Embryonic facial prominence (tissue), 1 donor: ENCODE data around the gene CATSPERE.
"Not testable (repeated sequence)": the region's sequence is repeated elsewhere in the genome, so short reads cannot be mapped to it uniquely, and the experiment has no call there.

Experiments
- DNase-seq: peaks from one replicate; pipeline ENCODE4 v3.0.0-alpha.2; 2016; ENCODE audit errors: extremely low spot score

Gene CATSPERE

DNA sequence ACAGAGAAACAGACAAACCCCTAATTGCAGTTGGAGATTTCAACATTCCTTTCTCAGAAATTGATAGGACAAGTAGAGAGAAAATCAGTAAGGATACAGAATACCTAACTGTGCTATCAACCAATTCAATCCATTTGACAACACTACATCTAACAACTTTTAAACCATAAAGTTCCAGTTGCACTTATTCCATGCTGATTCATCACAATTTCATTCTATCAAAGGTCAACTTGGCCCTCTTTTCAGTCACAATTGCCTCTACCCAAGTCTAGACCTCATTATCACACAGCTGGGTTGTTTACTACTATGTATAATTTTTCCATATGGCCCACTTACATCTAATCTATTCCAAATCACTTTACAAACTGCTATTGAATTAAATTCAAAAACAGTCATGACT lies 172.1 kb downstream of the CATSPERE start:
- DNase-seq, result no peak

DNA sequence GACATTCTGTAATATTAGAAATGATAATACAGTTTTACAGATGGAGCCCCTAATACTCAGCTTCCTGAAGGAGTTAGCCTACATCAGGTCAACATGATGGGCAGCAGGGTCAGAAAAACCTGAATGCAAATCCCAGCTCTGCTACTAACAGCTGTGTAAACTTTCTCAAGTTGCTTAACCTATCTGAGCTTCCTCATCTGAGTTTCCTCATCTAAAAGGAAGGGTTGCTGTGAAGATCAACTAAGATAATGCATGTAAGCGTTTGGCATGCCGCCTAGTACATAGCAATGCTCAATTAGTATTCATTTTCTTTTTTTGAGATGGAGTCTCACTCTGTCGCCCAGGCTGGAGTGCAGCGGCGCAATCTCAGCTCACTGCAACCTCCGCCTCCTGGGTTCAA lies 173.5 kb downstream of the CATSPERE start:
- no peak for DNase-seq

DNA sequence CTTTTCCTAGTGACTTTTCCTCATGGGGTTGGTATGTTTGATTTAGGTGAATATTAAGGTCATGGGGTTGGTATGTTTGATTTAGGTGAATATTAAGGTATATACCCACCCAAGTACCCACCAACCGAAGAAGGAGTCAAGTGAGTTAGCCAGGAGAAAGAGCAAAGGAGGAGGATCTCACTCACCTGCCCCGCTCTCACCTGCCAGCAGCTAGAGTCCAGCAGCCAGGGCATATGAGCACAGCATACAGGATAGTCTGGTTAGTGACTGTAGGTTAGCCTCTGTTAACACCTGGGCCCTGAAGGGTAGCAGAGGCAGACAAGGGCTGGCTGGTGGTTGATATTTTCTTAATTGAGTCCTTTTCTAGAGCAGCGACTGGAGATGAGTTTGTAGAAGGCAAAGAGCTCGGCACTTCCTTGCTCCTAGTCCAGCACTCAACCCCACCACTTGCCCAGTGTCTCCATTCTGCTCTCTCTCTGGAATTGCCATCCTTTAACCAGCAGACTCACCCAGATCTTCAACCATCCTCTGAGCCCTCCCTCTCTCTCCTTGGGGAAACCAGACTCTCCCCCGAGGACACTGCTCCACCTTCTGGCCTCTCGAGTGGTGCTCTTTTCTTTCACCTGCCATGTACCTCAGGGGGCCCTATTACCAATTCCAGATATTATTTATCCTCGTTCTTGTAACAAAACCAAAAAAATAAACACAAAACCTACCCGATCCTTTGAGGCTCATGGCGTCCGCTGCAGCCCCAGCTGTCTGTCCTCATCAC lies 175.6 kb downstream of the CATSPERE start:
- no peak for DNase-seq

DNA sequence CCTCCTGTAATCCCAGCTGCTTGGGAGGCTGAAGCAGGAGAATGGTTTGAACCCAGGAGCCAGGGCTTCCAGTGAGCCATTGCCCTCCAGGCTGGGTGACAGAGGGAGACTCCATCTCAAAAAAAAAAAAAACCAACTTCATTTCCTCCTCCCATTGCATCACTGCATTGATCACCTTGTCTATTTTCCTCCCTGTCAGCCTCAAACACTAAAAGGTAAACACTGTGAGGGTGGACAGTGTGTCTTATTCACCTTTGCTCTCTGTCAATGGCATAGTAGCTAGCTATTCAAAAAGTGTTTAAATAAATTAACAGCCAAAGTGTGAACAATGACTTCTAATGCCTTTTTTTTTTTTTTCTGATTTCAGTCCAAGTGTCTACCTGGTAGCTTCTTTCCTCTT lies 178.5 kb downstream of the CATSPERE start:
- no peak for DNase-seq

DNA sequence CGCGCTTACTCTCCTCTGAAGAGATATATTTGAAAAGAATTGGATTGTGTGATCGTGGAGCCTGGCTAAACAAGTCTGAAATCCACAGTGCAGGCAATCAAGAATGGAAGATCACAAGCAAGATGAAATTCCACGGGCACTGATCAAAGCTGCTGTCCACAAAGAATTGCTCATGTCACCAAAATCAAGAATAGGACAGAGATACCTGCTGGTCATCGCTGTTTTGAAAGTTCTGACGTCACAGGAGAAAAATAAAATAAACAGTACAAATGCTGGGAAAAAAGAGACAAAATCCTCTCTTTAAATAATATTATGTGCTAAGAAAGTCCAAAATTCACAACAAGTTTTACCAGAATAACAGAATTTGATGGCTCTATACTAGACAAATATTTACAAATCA lies 179.8 kb downstream of the CATSPERE start:
- no peak for DNase-seq

DNA sequence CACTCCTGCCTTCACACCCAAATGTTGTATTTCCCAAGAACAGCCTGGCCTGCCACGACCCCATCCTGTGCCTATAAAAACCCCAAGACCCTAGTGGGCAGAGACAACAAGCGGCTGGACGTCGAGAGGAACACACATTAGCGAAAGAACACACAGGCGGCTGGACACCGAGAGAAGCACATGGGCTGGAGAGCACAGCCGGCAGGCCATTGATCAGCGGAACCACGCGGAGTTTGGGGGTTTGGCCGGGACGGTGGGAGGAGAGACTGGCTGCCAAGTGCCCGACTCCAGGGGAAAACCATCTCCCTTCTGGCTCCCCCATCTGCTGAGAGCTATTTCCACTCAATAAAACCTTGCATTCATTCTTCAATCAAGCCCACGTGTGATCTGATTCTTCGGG lies 181.5 kb downstream of the CATSPERE start:
- DNase-seq, result no peak

DNA sequence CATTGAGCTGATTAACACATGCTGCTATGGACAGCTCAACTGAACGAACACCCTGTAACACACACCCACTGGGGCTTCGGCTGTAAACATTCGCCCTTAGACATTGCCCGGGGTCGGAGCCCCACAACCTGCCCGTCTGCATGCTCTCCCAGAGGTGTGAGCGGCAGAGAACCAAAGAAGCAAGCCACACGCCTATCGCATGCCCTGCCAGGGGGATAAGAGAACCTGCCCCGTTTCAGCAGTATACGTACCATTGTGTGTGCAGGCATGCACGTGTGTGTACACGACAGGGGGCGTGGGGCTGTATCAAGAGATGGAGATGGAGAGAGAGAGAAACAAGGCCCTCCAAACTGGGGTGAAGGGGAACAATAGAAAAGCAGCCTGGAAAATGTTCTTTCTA lies 181.9 kb downstream of the CATSPERE start:
- DNase-seq, result no peak

DNA sequence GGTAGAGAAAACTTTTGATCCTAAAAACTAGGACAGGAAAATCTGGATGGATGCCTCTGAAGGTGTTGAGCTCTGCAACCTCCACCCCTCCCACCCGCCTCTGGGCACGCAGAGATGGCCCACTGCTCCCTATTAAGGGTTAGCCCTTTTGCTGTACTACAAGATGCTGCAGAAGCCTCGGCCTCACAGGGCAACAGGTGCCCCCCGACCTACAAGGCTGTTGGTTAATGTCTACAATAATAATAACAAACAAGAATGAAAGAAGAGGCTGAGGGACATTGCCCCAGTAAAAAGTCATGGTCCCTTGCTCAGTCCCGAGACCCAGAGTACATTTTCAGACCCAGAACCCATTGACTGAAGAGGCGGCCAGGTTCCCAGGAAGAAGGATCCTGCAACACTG lies 184.3 kb downstream of the CATSPERE start:
- no peak for DNase-seq

DNA sequence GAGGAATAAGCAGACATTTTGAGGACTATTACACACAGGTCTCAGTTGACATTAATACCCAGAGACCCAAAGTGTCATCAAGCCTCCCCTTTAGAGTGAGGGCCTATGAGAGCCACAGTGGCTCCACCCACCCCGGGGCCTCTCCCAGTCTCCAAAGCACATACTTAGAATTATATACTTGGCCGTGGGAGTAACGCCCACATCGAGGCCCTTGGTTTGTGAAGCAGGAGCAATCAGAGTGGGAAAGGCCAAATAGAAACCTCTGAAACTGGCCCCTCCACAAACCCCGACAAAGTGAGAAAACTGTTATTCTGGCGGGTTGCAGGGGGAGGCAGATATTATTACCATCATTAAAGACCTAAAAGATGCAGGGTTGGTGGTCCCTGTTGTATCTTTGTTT lies 184.8 kb downstream of the CATSPERE start:
- DNase-seq, result no peak

DNA sequence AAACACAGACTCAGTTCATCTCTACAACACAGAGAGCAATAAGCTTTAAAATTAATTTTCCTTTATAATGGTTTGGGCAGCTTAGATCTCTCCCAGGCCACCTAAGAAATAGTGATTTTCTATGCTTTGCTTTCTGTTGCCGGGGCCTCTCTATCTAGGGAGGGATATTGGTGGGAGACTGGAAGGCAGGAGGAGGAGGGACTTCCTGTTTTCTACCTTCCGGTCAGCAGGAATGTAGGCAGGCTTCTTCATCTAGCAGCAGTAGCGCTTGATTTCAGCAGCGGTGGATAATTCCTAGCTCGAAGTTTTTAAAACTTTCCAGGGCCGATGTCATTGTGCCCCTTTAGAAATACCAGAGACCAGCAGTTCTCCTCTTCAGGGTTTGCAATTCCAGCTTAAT lies 186.7 kb downstream of the CATSPERE start:
- DNase-seq, result no peak

DNA sequence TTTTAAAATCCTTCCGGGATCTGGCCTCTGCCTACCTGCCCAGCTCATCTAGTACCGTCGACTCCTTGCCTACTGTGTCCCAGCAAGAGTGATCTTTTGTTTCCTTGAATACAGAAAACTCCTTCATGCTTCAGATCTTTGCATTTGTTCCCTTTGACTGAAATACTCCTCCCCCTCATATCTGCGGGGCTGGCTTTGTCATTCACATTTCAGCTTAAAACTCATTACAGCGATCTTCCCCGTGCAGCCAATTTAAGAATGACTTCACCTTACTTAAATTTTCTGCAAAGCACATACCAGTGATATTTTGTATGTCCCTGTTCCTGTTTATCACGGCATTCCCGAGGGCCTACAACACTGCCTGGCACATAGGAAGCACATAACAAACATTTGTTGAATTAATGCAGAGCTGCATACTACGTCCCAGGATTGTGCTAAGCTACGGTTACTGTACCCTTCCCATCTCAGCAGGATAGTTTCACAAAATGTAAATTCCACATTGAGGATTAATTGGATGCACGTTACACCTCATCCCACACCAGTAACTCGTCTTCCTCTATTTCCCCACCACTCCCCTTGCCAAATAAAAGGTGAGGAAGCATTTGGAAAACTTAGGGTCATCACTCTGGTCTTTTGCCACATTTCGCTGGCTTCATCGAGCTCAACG lies 191.0 kb downstream of the CATSPERE start:
- no peak for DNase-seq

DNA sequence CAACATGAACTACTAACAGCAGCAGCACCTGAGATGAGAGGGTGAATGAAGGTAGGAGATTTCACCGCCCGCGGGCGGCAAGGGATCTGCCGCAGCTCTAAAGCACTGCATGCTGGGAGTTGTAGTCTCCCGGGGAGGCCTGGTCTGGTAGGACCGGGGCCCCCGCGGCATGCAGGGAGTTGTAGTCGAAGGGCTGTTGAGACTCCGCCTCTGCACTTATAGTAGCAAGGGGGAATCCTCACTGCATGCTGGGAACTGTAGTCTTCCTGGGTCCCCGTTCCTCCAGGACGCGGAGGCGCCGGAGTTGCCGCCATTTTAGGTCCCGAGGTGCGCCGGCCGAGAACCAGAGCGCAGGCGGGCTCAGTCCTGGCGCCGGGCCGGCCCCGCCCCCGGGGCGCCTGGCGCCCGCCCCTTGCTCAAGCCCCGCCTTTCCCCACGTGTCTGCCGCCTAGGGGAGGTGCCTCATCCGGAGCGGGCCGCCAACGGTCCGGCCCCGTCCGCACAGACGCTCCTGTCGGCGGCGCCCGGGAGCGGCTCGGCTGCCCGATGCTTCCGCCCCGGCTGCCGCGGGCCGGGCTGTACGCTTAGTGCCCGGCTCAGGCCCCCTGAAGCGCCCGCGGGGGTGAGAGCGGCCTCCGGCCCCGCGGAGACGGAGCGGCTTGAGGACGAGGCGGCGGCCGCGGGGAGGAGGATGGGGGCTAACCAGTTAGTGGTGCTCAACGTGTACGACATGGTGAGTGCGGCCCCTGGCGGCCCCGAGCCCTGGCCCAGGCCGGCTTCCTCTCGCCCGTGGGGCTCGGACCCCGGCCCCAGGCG lies 191.8 kb downstream of the CATSPERE start, which contains the start of gene DESI2:
Gene DESI2 (plus strand): TSS at position 504 of the 816 bp plus-strand sequence. CDS start 188 bp downstream, at position 692.
- DNase-seq, result peak; percentile 98

DNA sequence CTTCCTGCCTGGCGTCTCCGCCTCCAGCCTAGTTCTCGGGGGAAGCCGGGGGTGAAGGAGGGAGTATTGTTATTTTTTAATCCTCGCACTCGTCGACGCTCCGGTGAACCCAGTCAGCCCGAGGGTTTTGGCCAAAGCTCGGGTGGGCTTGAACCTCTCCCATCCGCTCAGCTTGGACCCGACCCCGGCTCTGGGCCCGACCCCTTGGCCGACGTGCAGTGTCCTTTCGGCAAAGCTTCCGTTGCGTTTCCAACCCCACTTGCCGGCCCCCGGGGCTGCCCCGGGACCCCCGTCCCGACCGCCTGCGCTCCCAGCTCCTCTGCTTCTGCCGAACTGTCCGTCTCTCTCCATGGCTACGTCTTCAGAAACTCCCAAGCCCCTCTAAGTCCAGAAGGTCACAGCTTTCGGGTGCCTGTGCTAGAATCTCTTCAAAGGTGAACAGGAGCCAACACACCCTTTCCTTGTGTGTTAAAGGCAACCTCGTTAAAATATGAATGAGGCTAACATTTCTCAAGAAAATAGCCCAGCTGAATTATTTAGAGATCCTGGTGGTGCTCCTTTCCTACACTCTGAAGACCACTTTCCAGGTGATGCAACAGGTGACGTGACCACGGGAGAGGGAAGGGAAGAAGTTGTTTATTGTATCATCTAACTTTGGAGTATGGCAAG lies 192.5 kb downstream of the CATSPERE start:
- DNase-seq, result no peak

DNA sequence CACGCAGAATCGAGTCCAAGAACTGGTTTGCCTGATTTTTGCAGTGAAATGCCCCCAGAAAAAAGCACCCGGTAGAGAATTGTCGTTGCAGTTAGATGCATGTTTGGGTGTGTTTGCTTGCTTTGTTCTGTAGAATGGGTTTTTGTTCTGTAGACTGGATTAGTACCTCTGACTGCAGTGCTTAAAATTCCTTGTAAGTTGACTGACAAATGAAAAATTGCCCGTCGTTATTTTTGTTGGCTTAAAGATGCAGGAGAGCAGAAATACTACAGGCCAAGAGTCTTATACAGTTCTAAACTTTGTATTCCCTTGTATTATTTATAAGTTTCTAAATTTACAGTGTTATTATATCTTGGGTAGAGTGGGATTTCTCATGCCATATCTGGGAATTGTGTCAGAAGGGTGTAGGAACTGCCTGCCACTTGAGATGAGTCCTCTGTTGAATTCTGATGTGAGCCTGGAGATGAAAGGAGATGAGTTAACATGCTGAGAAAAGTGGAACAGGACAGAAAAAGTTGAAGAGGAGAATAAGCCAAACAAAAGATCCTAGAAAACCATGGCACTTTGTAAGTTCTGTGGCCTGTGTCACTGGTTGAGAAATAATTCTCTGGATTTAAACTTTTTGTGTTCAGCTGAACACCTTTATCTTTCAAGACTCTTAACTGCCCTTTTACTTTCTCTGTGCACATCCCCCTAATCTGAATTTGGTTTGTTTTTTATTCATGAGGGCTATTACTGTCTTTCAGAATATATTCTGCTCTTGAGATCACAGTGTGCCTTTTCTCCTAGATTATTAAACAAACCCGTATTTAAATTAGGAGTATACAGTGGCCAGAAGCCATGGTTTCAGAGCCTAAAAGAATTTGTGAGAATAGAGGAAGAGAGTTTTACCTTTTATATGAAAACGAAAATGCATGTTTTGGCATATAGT lies 193.3 kb downstream of the CATSPERE start:
- no peak for DNase-seq

DNA sequence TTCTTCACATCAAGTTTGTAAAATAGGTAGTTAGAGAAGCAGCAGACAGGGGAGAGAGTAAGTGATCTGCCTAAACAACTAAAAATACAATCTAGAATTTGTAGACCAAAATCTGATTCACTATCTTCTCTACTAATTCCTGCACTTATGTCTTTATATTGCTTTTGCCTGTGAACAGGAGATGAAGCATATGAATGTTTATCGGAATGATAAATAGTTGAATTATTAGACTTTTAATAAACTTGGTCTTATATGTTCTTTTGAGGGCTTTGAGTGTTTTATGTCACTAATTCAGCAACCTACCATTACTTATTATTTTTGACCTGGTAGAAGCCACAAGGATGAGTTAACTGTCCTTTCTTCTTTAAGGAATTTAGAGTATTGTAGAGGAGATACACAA lies 194.1 kb downstream of the CATSPERE start:
- DNase-seq, result no peak

DNA sequence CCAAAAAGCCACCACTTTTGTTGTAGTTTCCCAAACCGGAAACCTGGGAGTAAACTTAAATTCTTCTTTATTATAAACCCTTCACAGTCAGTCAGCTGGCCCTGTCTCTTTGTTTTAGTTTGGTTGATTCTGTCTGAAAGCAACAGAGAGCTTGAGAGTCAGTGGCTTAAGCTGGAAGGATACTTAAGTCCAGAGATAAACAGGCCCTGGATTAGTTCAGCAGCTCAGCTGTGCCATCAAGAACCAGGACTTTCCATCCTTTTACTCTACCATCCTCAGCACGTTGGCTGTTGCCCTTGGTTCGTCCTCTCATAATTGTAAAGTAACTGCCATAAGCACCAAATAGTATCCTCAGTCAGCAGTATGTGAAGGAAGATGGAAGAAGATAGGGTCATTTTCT lies 196.3 kb downstream of the CATSPERE start:
- DNase-seq, result no peak

DNA sequence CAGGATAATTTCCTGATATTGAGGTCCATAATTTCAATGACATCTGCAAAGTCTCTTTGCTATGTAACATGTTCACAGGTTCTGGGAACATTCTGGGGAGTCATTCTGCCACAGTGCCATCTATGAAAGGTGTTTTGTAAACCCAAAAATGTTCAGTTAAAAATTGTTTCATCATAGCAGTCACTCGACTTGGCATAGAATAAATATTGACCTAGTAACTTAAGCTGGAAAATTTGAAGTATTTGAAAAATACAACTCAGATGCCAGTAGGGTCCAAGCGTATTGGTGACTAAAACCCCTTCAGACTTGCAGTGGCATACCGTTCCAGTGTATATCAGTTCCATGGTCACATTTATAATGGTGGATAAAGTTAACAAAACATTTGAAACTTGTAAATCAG lies 198.6 kb downstream of the CATSPERE start:
- no peak for DNase-seq

DNA sequence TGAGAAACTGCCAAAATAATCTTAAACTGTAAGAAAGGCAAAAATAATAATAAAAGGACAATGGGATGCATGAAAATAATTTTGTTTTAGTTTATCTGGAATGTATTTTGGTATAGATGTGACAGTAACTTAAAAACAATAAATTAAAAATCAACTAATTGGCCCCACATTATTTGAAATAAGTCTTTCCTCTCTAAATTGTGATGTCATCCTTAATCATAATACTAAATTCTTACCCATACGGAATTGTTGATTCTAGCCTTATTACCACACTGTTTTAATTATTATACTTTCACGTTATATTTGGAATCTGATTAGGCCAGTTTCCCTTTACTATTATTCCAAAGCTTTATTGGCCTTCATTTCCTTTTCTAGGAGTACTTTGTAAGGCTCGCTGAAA lies 199.5 kb downstream of the CATSPERE start:
- DNase-seq, result no peak

DNA sequence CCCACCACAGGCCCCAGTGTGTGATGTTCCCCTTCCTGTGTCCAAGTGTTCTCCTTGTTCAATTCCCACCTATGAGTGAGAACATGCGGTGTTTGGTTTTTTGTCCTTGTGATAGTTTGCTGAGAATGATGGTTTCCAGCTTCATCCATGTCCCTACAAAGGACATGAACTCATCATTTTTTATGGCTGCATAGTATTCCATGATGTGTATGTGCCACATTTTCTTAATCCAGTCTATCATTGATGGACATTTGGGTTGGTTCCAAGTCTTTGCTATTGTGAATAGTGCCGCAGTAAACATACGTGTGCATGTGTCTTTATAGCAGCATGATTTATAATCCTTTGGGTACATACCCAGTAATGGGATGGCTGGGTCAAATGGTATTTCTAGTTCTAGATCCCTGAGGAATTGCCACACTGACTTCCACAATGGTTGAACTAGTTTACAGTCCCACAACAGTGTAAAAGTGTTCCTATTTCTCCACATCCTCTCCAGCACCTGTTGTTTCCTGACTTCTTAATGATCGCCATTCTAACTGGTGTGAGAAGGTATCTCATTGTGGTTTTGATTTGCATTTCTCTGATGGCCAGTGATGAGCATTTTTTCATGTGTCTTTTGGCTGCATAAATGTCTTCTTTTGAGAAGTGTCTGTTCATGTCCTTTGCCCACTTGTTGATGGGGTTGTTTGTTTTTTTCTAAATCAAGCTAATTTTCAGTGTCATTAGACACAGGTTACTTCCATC lies 200.7 kb downstream of the CATSPERE start:
- not testable (repeated sequence) for DNase-seq

DNA sequence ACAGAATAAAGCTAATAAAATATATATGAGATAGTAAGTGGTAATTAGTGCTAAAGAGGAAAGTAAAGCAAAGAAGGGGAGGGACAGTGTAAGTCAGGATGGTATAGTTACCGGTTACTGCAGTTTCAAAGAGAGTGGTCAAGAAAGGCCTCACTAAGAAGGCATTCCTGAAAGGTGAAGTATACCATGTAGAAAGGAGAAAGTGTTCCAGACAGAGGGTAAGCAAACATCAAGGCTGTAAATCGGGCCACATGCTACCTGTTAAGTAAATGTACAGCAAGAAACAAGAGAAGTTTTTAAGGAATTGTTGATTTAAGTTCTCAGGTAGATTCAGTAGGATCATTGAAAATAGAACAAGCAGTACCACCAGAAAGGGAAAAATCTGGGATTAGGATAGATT lies 201.5 kb downstream of the CATSPERE start:
- no peak for DNase-seq
